ENCODE data around the gene SYT5.

SYT5 gene

GRCh38 chr19:55178781-55179599 is 1.1 kb downstream of the SYT5 start:
- POLR2A ChIA-PET (ENCODE audit: low non-redundant PET) = interaction anchor here (1.3 kb wide), 1 partner anchor 10 kb away, joined by 4 read pairs; no protein-coding TSS in a partner anchor
- DNase-seq (ENCODE audit: low spot score) = peak; percentile 69
- no peak for TF ChIP-seq CTCF (conservative IDR thresholded peaks at IDR 0.05; ENCODE audit: low read depth)
- H3K27ac ChIP-seq = no peak overlapping the region; the same call in 1 of the 2 replicates
- CTCF ChIA-PET = interaction anchor here (1.7 kb wide), 1 partner anchor 19 kb away, joined by 5 read pairs; no protein-coding TSS in a partner anchor

GRCh38 chr19:55176076-55176475 is 4.0 kb downstream of the SYT5 start:
- H3K27ac ChIP-seq = peak overlapping the region; percentile 98
- no peak for TF ChIP-seq CTCF (conservative IDR thresholded peaks at IDR 0.05; ENCODE audit: low read depth)
- CTCF ChIA-PET = interaction anchor here (0.7 to 1.7 kb wide), 3 partner anchors 10 to 35 kb away, joined by 3 to 6 read pairs (median 5); partner anchors contain the start of gene DNAAF3
- DNase-seq (ENCODE audit: low spot score) = no peak
- POLR2A ChIA-PET (ENCODE audit: low non-redundant PET) = interaction anchor here (0.5 kb wide), 1 partner anchor 267 kb away, joined by 3 read pairs; no protein-coding TSS in a partner anchor

- POLR2A ChIA-PET (ENCODE audit: low non-redundant PET) = interaction anchor here (0.5 kb wide), 1 partner anchor 266 kb away, joined by 3 read pairs; no protein-coding TSS in a partner anchor
- peak overlapping the region; percentile 98 for H3K27ac ChIP-seq
- CTCF ChIA-PET = interaction anchor here (0.7 to 1.7 kb wide), 4 partner anchors 9 to 34 kb away, joined by 3 to 6 read pairs (median 4); partner anchors contain the start of gene DNAAF3
- DNase-seq (ENCODE audit: low spot score) = no peak
- no peak for TF ChIP-seq CTCF (conservative IDR thresholded peaks at IDR 0.05; ENCODE audit: low read depth)
Measured at GRCh38 chr19:55175117-55175867, 4.8 kb downstream of the SYT5 start.

- H3K27ac ChIP-seq = peak overlapping the region; percentile 98
- ChIA-PET CTCF (interaction anchor here (1.0 to 1.7 kb wide), 2 partner anchors 8 to 14 kb away, joined by 3 to 6 read pairs; partner anchors contain the start of gene DNAAF3), POLR2A (ENCODE audit: low non-redundant PET) (no interaction called here)
- no peak for TF ChIP-seq CTCF (conservative IDR thresholded peaks at IDR 0.05; ENCODE audit: low read depth)
- DNase-seq (ENCODE audit: low spot score) = no peak
Measured at GRCh38 chr19:55174425-55175116, 5.5 kb downstream of the SYT5 start.

GRCh38 chr19:55173714-55174409 is 6.2 kb downstream of the SYT5 start:
- DNase-seq (ENCODE audit: low spot score) = peak; percentile 89
- POLR2A ChIA-PET (ENCODE audit: low non-redundant PET) = no interaction called here
- peak overlapping the region; percentile 98 for H3K27ac ChIP-seq

More at GRCh38 chr19:55173714-55174409, 6.2 kb downstream of the SYT5 start:
- TF ChIP-seq CTCF (conservative IDR thresholded peaks at IDR 0.05; ENCODE audit: low read depth) = no peak; the same call in 1 of the 2 replicates
- CTCF ChIA-PET = interaction anchor here (1.0 kb wide), 1 partner anchor 13 kb away, joined by 3 read pairs; no protein-coding TSS in a partner anchor
